HEK293 (cell line): ENCODE results near the gene TNNI3K.

Experiments used
- AEBP2 ChIP-seq: fragments of 450-650 bp; formaldehyde crosslinking; IDR thresholded peaks from 2 replicates; pipeline ENCODE4 v1.5.1; 2016; ENCODE audit warnings: missing biosample characterization, missing genetic modification characterization, borderline replicate concordance
- CTCF ChIP-seq: fragments of 450-650 bp; formaldehyde crosslinking; IDR thresholded peaks from 2 replicates; pipeline ENCODE4 v1.5.1; 2016; ENCODE audit warnings: missing biosample characterization, missing genetic modification characterization
- PBX3 ChIP-seq: sonication (generic); formaldehyde crosslinking; IDR thresholded peaks from 2 replicates; pipeline ENCODE4 v1.8.1; 2022; ENCODE audit warnings: mild to moderate bottlenecking, moderate library complexity, missing genetic modification reagents
- ZBTB44 ChIP-seq: fragments of 450-650 bp; IDR thresholded peaks from 2 replicates; pipeline ENCODE4 v1.5.1; 2018; ENCODE audit warnings: missing biosample characterization, mild to moderate bottlenecking, missing genetic modification characterization
- ZBTB8A ChIP-seq: fragments of 450-650 bp; formaldehyde crosslinking; IDR thresholded peaks from 2 replicates; pipeline ENCODE4 v1.5.1; 2016; ENCODE audit warnings: missing biosample characterization, missing genetic modification characterization
- ZFP3 ChIP-seq: fragments of 450-650 bp; formaldehyde crosslinking; IDR thresholded peaks from 2 replicates; pipeline ENCODE4 v1.5.1; 2016; ENCODE audit warnings: low read depth, missing biosample characterization, missing genetic modification characterization
- ZNF202 ChIP-seq: fragments of 450-650 bp; formaldehyde crosslinking; IDR thresholded peaks from 2 replicates; pipeline ENCODE4 v1.5.1; 2016; ENCODE audit warnings: missing biosample characterization, missing genetic modification characterization, borderline replicate concordance
- ZNF24 ChIP-seq: fragments of 450-650 bp; formaldehyde crosslinking; IDR thresholded peaks from 2 replicates; pipeline ENCODE4 v1.5.1; 2016; ENCODE audit warnings: missing biosample characterization, missing genetic modification characterization
- ZNF280D ChIP-seq: fragments of 450-650 bp; formaldehyde crosslinking; IDR thresholded peaks from 2 replicates; pipeline ENCODE4 v1.5.1; 2016; ENCODE audit warnings: missing biosample characterization, missing genetic modification characterization
- ZNF292 ChIP-seq: fragments of 450-650 bp; formaldehyde crosslinking; IDR thresholded peaks from 2 replicates; pipeline ENCODE4 v1.5.1; 2016; ENCODE audit warnings: low read depth, missing biosample characterization, missing genetic modification characterization, borderline replicate concordance
- ZNF549 ChIP-seq: fragments of 450-650 bp; IDR thresholded peaks from 2 replicates; pipeline ENCODE4 v1.5.1; 2018; ENCODE audit warnings: missing biosample characterization, missing genetic modification characterization, mild to moderate bottlenecking, inconsistent platforms, moderate library complexity
- ZSCAN5A ChIP-seq: fragments of 450-650 bp; formaldehyde crosslinking; IDR thresholded peaks from 2 replicates; pipeline ENCODE4 v1.5.1; 2016; ENCODE audit warnings: missing biosample characterization, missing genetic modification characterization

GRCh38 chr1:74512170-74512915 lies 277.2 kb downstream of the TNNI3K start, which contains the start of gene LRRC53:
- TF ChIP-seq ZNF549 (tag by site-specific recombination) (no peak), ZNF202 (tag by site-specific recombination) (no peak), PBX3 (CRISPR knock-in tag) (no peak), AEBP2 (no peak), ZBTB8A (tag by site-specific recombination) (no peak), CTCF (tag by site-specific recombination) (no peak), ZNF24 (tag by site-specific recombination) (no peak), ZSCAN5A (no peak), ZNF292 (tag by site-specific recombination) (no peak), ZFP3 (tag by site-specific recombination) (no peak), ZNF280D (tag by site-specific recombination) (no peak), ZBTB44 (tag by site-specific recombination) (no peak)
